ENCODE data around the gene CDC14B. TPM values are rescaled to one million over a fixed set of nuclear protein-coding genes. Genes with fewer than 3 reads are reported as not detected.
"Not testable (repeated sequence)": the region's sequence is repeated elsewhere in the genome, so short reads cannot be mapped to it uniquely, and the experiment has no call there.

CDC14B gene
- polyA plus RNA-seq, 2 donors: 1.8 to 2.1 TPM

DNA sequence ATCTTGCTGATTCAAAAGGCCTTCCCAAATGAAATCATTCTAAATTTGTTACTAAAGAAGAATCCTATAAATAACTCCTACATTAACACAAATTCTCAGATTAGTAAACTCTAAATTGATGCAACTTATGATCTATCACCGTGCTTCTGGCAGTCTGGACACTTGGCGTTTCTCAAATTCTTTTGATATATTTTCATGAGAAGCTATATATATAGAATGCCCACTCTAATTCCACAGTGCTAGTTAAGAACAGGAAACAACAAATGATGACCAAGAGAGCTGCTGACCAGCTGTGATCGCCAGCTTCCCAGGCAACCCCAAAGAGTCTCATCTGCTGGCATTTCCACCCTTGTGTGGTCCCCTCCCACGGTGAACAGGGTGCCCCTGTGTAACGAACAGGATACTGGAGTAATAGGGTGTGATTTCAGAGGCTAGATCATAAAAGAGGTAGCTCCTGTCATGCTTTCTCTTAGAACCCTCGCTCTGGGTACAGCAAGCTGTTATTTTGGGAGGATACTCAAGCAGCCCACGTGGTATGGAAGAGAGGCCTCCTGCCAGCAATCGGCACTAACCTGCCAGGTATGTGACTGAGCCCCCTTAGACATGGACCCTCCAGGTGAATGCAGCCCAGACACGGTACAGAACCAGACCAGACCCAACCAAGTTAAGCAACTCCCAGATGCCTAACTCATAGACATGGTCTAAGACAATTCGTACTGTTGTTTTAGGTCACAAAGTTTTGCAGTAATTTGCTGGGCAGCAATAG lies 64.7 kb downstream of the CDC14B start:
- no peaks in the 10 kb centered on the region for H3K9me3 ChIP-seq (ENCODE audit: control insufficient read depth in 2 of 2, insufficient read depth in 1 of 2, low read depth in 1 of 2, low read length in 1 of 2)
- no peaks in the 10 kb centered on the region for H3K36me3 ChIP-seq (ENCODE audit: control insufficient read depth in 2 of 2, insufficient read depth in 2 of 2, low read length in 1 of 2)
- no peak overlapping the region for H3K27ac ChIP-seq (ENCODE audit: low read depth in 2 of 2, low read length in 1 of 2)
- WGBS, 2 donors: 87 to 90% methylated on average over 10 of the region's 10 CpGs
- no peaks in the 10 kb centered on the region for H3K4me1 ChIP-seq (ENCODE audit: control insufficient read depth in 2 of 2, insufficient read depth in 2 of 2, low read length in 1 of 2)
- H3K27me3 ChIP-seq (ENCODE audit: control insufficient read depth in 1 of 2, insufficient read depth in 2 of 2, low read length in 2 of 2): no peaks in the 10 kb centered on the region
- no peak overlapping the region for H3K4me3 ChIP-seq (ENCODE audit: low read depth in 1 of 2, low read length in 2 of 2)

DNA sequence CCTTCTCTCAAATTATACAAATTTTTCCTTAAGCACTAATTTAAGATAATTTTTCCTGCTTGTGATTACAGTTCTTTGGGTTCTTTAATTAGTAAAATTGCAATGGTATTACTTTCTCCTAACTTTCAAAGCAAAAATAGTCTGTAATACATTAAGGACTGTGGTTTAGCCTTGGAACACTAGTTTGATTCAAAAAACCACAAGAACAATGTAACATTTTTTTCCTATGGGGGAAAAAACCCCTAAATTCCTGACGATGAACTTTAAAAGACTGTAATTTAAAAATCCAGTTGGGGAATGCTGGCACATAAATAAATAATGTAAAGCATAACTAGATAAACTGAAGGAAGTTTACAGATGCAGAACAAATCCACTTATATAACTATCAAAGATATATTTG lies 65.3 kb downstream of the CDC14B start:
- Histone ChIP-seq H3K36me3 (ENCODE audit: control insufficient read depth in 2 of 2, insufficient read depth in 2 of 2, low read length in 1 of 2) (no peaks in the 10 kb centered on the region), H3K4me3 (ENCODE audit: low read depth in 1 of 2, low read length in 2 of 2) (no peak overlapping the region), H3K27ac (ENCODE audit: low read depth in 2 of 2, low read length in 1 of 2) (no peak overlapping the region), H3K27me3 (ENCODE audit: control insufficient read depth in 1 of 2, insufficient read depth in 2 of 2, low read length in 2 of 2) (no peaks in the 10 kb centered on the region), H3K4me1 (ENCODE audit: control insufficient read depth in 2 of 2, insufficient read depth in 2 of 2, low read length in 1 of 2) (no peaks in the 10 kb centered on the region), H3K9me3 (ENCODE audit: control insufficient read depth in 2 of 2, insufficient read depth in 1 of 2, low read depth in 1 of 2, low read length in 1 of 2) (no peaks in the 10 kb centered on the region)
- WGBS, 2 donors: 49 to 73% methylated on average over 1 of the region's 1 CpG

DNA sequence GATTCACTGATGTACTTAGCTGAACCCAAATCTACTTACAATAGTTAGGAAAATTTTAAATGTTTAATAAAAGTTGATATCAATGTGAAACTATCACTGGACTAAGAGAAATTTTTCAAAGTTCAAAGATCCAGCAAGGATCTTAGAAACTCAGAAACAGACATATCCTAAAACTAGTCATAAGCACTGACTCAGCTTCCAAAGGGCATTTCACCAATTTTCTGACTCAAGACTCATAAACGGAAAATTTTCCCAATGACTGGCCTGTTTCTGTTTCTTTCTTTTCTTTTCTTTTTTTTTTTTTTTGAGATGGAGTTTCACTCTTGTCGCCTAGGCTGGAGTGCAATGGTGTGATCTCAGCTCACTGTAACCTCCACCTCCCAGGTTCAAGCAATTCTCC lies 66.6 kb downstream of the CDC14B start:
- Histone ChIP-seq H3K4me3 (ENCODE audit: low read depth in 1 of 2, low read length in 2 of 2) (no peak overlapping the region), H3K4me1 (ENCODE audit: control insufficient read depth in 2 of 2, insufficient read depth in 2 of 2, low read length in 1 of 2) (no peaks in the 10 kb centered on the region), H3K27me3 (ENCODE audit: control insufficient read depth in 1 of 2, insufficient read depth in 2 of 2, low read length in 2 of 2) (no peaks in the 10 kb centered on the region), H3K36me3 (ENCODE audit: control insufficient read depth in 2 of 2, insufficient read depth in 2 of 2, low read length in 1 of 2) (no peaks in the 10 kb centered on the region), H3K27ac (ENCODE audit: low read depth in 2 of 2, low read length in 1 of 2) (no peak overlapping the region), H3K9me3 (ENCODE audit: control insufficient read depth in 2 of 2, insufficient read depth in 1 of 2, low read depth in 1 of 2, low read length in 1 of 2) (no peaks in the 10 kb centered on the region)
- 60 to 65% methylated on average over 2 of the region's 2 CpGs for WGBS, 2 donors

GRCh38 chr9:96551403-96551802 lies 68.2 kb downstream of the CDC14B start:
- no peaks in the 10 kb centered on the region for H3K36me3 ChIP-seq (ENCODE audit: control insufficient read depth in 2 of 2, insufficient read depth in 2 of 2, low read length in 1 of 2)
- no peak overlapping the region for H3K27ac ChIP-seq (ENCODE audit: low read depth in 2 of 2, low read length in 1 of 2)
- 84 to 90% methylated on average over 6 of the region's 6 CpGs for WGBS, 2 donors
- H3K4me3 ChIP-seq (ENCODE audit: low read depth in 1 of 2, low read length in 2 of 2): no peak overlapping the region
- H3K9me3 ChIP-seq (ENCODE audit: control insufficient read depth in 2 of 2, insufficient read depth in 1 of 2, low read depth in 1 of 2, low read length in 1 of 2): no peaks in the 10 kb centered on the region
- no peaks in the 10 kb centered on the region for H3K4me1 ChIP-seq (ENCODE audit: control insufficient read depth in 2 of 2, insufficient read depth in 2 of 2, low read length in 1 of 2)
- H3K27me3 ChIP-seq (ENCODE audit: control insufficient read depth in 1 of 2, insufficient read depth in 2 of 2, low read length in 2 of 2): no peaks in the 10 kb centered on the region

DNA sequence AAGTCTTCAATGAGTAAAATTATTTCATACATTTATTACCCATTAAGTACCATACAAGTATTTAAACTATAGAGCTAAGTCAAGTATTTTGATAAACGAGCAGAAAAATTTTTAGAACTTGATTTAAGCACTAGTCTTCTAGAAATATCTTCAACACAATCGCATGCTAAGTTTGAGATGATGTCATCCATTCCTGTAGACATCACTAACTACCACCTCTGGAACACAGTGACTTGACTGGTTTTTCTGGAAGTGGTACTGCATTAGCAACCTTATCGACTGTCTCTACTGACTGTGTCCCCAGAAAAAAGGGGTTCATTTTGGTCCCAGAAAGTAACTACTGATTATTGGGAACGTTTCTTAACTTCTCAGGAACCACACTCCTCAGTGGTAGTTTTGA lies 69.0 kb downstream of the CDC14B start:
- H3K9me3 ChIP-seq (ENCODE audit: control insufficient read depth in 2 of 2, insufficient read depth in 1 of 2, low read depth in 1 of 2, low read length in 1 of 2): no peaks in the 10 kb centered on the region
- no peaks in the 10 kb centered on the region for H3K27me3 ChIP-seq (ENCODE audit: control insufficient read depth in 1 of 2, insufficient read depth in 2 of 2, low read length in 2 of 2)

DNA sequence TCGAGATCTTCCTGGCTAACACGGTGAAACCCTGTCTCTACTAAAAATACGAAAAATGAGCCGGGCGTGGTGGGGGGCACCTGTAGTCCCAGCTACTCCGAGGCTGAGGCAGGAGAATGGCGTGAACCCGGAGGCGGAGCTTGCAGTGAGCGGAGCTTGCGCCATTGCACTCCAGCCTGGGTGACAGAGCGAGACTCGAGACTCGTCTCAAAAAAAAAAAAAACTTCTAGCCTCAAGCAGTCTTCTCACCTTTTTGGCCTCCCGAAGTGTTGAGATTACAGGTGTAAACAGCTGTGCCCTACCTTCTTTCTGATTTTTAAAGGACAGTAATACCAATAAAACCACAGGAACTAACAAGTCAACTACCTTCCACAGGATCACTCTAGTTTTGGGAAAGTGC lies 76.5 kb downstream of the CDC14B start:
- not testable (repeated sequence) for H3K36me3 ChIP-seq (ENCODE audit: control insufficient read depth in 2 of 2, insufficient read depth in 2 of 2, low read length in 1 of 2); H3K9me3 ChIP-seq (ENCODE audit: control insufficient read depth in 2 of 2, insufficient read depth in 1 of 2, low read depth in 1 of 2, low read length in 1 of 2)
- 95 to 97% methylated on average over 15 of the region's 15 CpGs for WGBS, 2 donors

More for the DNA sequence above, 69.0 kb downstream of the CDC14B start:
- Histone ChIP-seq H3K4me3 (ENCODE audit: low read depth in 1 of 2, low read length in 2 of 2) (no peak overlapping the region), H3K4me1 (ENCODE audit: control insufficient read depth in 2 of 2, insufficient read depth in 2 of 2, low read length in 1 of 2) (no peaks in the 10 kb centered on the region), H3K27ac (ENCODE audit: low read depth in 2 of 2, low read length in 1 of 2) (no peak overlapping the region), H3K36me3 (ENCODE audit: control insufficient read depth in 2 of 2, insufficient read depth in 2 of 2, low read length in 1 of 2) (no peaks in the 10 kb centered on the region)
- WGBS, 2 donors: 75 to 82% methylated on average over 4 of the region's 4 CpGs

DNA sequence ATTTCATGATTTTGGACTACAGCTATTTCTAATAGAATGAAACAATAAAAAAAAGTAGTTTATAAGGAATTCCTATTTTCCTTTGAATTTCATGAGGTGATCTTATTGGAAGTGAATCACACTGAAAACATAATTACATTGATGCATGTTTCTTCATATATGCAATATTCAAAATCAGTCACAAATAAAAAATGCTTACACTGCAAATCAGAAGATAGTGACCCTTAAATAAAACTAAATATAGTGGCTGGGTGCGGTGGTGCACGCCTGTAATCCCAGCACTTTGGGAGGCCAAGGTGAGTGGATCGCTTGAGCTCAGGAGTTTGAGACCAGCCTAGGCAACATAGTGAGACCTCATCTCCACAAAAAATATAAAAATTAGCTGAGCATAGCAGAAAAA lies 79.5 kb downstream of the CDC14B start:
- H3K9me3 ChIP-seq (ENCODE audit: control insufficient read depth in 2 of 2, insufficient read depth in 1 of 2, low read depth in 1 of 2, low read length in 1 of 2): no peaks in the 10 kb centered on the region
- WGBS, 2 donors: 97 to 99% methylated on average over 3 of the region's 3 CpGs
- no peak overlapping the region for H3K27ac ChIP-seq (ENCODE audit: low read depth in 2 of 2, low read length in 1 of 2)
- no peak overlapping the region for H3K4me3 ChIP-seq (ENCODE audit: low read depth in 1 of 2, low read length in 2 of 2)
- no peaks in the 10 kb centered on the region for H3K27me3 ChIP-seq (ENCODE audit: control insufficient read depth in 1 of 2, insufficient read depth in 2 of 2, low read length in 2 of 2)
- H3K4me1 ChIP-seq (ENCODE audit: control insufficient read depth in 2 of 2, insufficient read depth in 2 of 2, low read length in 1 of 2): no peaks in the 10 kb centered on the region
- H3K36me3 ChIP-seq (ENCODE audit: control insufficient read depth in 2 of 2, insufficient read depth in 2 of 2, low read length in 1 of 2): no peaks in the 10 kb centered on the region

More for the DNA sequence above, 76.5 kb downstream of the CDC14B start:
- H3K27me3 ChIP-seq (ENCODE audit: control insufficient read depth in 1 of 2, insufficient read depth in 2 of 2, low read length in 2 of 2); H3K4me1 ChIP-seq (ENCODE audit: control insufficient read depth in 2 of 2, insufficient read depth in 2 of 2, low read length in 1 of 2); H3K4me3 ChIP-seq (ENCODE audit: low read depth in 1 of 2, low read length in 2 of 2); H3K27ac ChIP-seq (ENCODE audit: low read depth in 2 of 2, low read length in 1 of 2): not testable (repeated sequence)

GRCh38 chr9:96532173-96532572 lies 87.5 kb downstream of the CDC14B start:
- Histone ChIP-seq H3K36me3 (ENCODE audit: control insufficient read depth in 2 of 2, insufficient read depth in 2 of 2, low read length in 1 of 2) (no peaks in the 10 kb centered on the region), H3K27ac (ENCODE audit: low read depth in 2 of 2, low read length in 1 of 2) (no peak overlapping the region), H3K4me3 (ENCODE audit: low read depth in 1 of 2, low read length in 2 of 2) (no peak overlapping the region), H3K4me1 (ENCODE audit: control insufficient read depth in 2 of 2, insufficient read depth in 2 of 2, low read length in 1 of 2) (no peaks in the 10 kb centered on the region), H3K9me3 (ENCODE audit: control insufficient read depth in 2 of 2, insufficient read depth in 1 of 2, low read depth in 1 of 2, low read length in 1 of 2) (no peaks in the 10 kb centered on the region), H3K27me3 (ENCODE audit: control insufficient read depth in 1 of 2, insufficient read depth in 2 of 2, low read length in 2 of 2) (no peaks in the 10 kb centered on the region)

DNA sequence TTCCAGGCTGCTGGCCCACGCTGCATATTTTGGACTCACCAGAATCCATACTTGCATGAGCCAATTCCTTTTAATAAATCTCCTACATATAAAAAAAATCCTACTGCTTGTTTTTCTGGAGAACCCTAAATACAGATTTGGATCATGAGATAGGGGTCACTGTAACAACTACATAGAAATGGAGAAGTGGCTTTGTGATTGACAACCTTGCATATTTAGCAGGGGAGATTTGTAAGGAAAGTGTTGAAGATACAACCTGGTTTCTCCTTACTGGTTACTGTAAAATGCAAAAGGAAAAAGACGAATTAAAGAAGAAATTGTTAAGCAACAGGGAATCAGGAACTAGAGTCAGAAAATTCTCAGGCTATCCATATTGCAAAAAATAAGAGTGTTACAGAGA lies 94.9 kb downstream of the CDC14B start:
- WGBS, 2 donors: 89% methylated on average over 2 of the region's 2 CpGs
- Histone ChIP-seq H3K4me3 (ENCODE audit: low read depth in 1 of 2, low read length in 2 of 2) (no peak overlapping the region), H3K36me3 (ENCODE audit: control insufficient read depth in 2 of 2, insufficient read depth in 2 of 2, low read length in 1 of 2) (peaks cover 0 to 3% of the 10 kb centered on the region in 2 donors), H3K9me3 (ENCODE audit: control insufficient read depth in 2 of 2, insufficient read depth in 1 of 2, low read depth in 1 of 2, low read length in 1 of 2) (no peaks in the 10 kb centered on the region), H3K4me1 (ENCODE audit: control insufficient read depth in 2 of 2, insufficient read depth in 2 of 2, low read length in 1 of 2) (no peaks in the 10 kb centered on the region), H3K27ac (ENCODE audit: low read depth in 2 of 2, low read length in 1 of 2) (no peak overlapping the region), H3K27me3 (ENCODE audit: control insufficient read depth in 1 of 2, insufficient read depth in 2 of 2, low read length in 2 of 2) (no peaks in the 10 kb centered on the region)

GRCh38 chr9:96524045-96524444 lies 95.6 kb downstream of the CDC14B start:
- 91 to 92% methylated on average over 7 of the region's 7 CpGs for WGBS, 2 donors
- Histone ChIP-seq H3K36me3 (ENCODE audit: control insufficient read depth in 2 of 2, insufficient read depth in 2 of 2, low read length in 1 of 2) (peaks cover 0 to 3% of the 10 kb centered on the region in 2 donors), H3K4me1 (ENCODE audit: control insufficient read depth in 2 of 2, insufficient read depth in 2 of 2, low read length in 1 of 2) (no peaks in the 10 kb centered on the region), H3K27ac (ENCODE audit: low read depth in 2 of 2, low read length in 1 of 2) (no peak overlapping the region), H3K27me3 (ENCODE audit: control insufficient read depth in 1 of 2, insufficient read depth in 2 of 2, low read length in 2 of 2) (no peaks in the 10 kb centered on the region), H3K4me3 (ENCODE audit: low read depth in 1 of 2, low read length in 2 of 2) (no peak overlapping the region), H3K9me3 (ENCODE audit: control insufficient read depth in 2 of 2, insufficient read depth in 1 of 2, low read depth in 1 of 2, low read length in 1 of 2) (no peaks in the 10 kb centered on the region)

Measured in esophagus (tissue), 2 donors.